H1 (cell line): ENCODE measurements around the gene VWA3B. TPM values are rescaled to one million over a fixed set of nuclear protein-coding genes. Genes with fewer than 3 reads are reported as not detected.
A peak's percentile ranks its signal among the peaks of the same experiment; 100 is the strongest.

Experiments used
- CTCF ChIA-PET: fragments of 300-600 bp; sonication (Branson Sonifier 250); formaldehyde crosslinking; loops from one replicate; lab custom pipeline; 2021; ENCODE audit not compliant: partially characterized antibody; lab: Charles Lee
- POLR2A ChIA-PET: fragments of 300-600 bp; sonication (Branson Sonifier 250); formaldehyde crosslinking; loops from one replicate; lab custom pipeline; 2021; ENCODE audit warnings: inconsistent platforms; ENCODE audit not compliant: partially characterized antibody; lab: Charles Lee
- DNase-seq, 2 experiments: peaks; one replicate each; pipeline versions ENCODE4 v3.0.0 to v3.0.0-alpha.2; 2010 to 2022; ENCODE audit warnings: low spot score in 2 of 2, low read depth in 1 of 2, mixed read lengths in 1 of 2
- FAIRE-seq: peaks from 2 replicates; lab custom pipeline; 2011; peaks lifted over from hg19 to GRCh38; lab: Jason Lieb, UNC
- H2AFZ ChIP-seq: 2 replicates; pipeline ENCODE4 v1.8.1; 2012; ENCODE audit warnings: low read length, inconsistent platforms
- H2AK5ac ChIP-seq: 2 replicates; pipeline ENCODE4 v1.6.1; 2013; ENCODE audit warnings: low read depth, low read length
- H2BK120ac ChIP-seq: replicated peaks from 2 replicates; pipeline ENCODE3; 2013; ENCODE audit warnings: low read depth, low read length, inconsistent platforms
- H2BK12ac ChIP-seq: 2 replicates; pipeline ENCODE4 v1.6.1; 2013; ENCODE audit warnings: low read depth, low read length
- H2BK15ac ChIP-seq: 2 replicates; pipeline ENCODE4 v1.6.1; 2013; ENCODE audit warnings: low read length
- H2BK20ac ChIP-seq: 2 replicates; pipeline ENCODE4 v1.6.1; 2013; ENCODE audit warnings: low read length
- H2BK5ac ChIP-seq: 2 replicates; pipeline ENCODE4 v1.6.1; 2013; ENCODE audit warnings: low read depth, low read length
- H3K14ac ChIP-seq: 2 replicates; pipeline ENCODE4 v1.6.1; 2013; ENCODE audit warnings: inconsistent platforms; ENCODE audit not compliant: insufficient read length
- H3K18ac ChIP-seq: 2 replicates; pipeline ENCODE4 v1.6.1; 2013; ENCODE audit warnings: low read length; ENCODE audit errors: extremely low read depth
- H3K23ac ChIP-seq: 2 replicates; pipeline ENCODE4 v1.6.1; 2013; ENCODE audit warnings: inconsistent platforms; ENCODE audit not compliant: insufficient read length
- H3K23me2 ChIP-seq: 2 replicates; pipeline ENCODE4 v1.6.1; 2013; ENCODE audit warnings: low read depth, low read length
- H3K27ac ChIP-seq: 2 replicates; pipeline ENCODE4 v1.6.1; 2011; ENCODE audit warnings: low read depth, low read length, inconsistent platforms
- H3K27me3 ChIP-seq, 4 experiments: replicated peaks in 1 of 4; 1 replicate in 1 of 4; 2 replicates in 3 of 4; pipeline versions ENCODE4 v1.6.1 to v1.8.1; 2011 to 2013; ENCODE audit warnings: low read length in 3 of 4, mild to moderate bottlenecking in 3 of 4, inconsistent platforms in 2 of 4, mixed read lengths in 2 of 4, moderate library complexity in 1 of 4; ENCODE audit not compliant: control insufficient read depth in 3 of 4, insufficient read depth in 3 of 4; ENCODE audit errors: extremely low read depth in 1 of 4
- H3K36me3 ChIP-seq, 4 experiments: 2 replicates each; pipeline versions ENCODE4 v1.6.1 to v1.8.1; 2011 to 2013; ENCODE audit warnings: mild to moderate bottlenecking in 4 of 4, low read length in 3 of 4, moderate library complexity in 2 of 4, control low read depth in 1 of 4, inconsistent platforms in 1 of 4; ENCODE audit not compliant: insufficient read depth in 4 of 4, control insufficient read depth in 2 of 4
- H3K4ac ChIP-seq: replicated peaks from 2 replicates; pipeline ENCODE3; 2013; ENCODE audit warnings: low read length, low read depth, mixed read lengths, inconsistent platforms; ENCODE audit not compliant: insufficient read length
- H3K4me1 ChIP-seq, 4 experiments: replicated peaks in 1 of 4; 1 replicate in 1 of 4; 2 replicates in 3 of 4; pipeline versions ENCODE4 v1.6.1 to v1.8.1; 2011 to 2013; ENCODE audit warnings: low read length in 3 of 4, inconsistent platforms in 2 of 4, mixed read lengths in 1 of 4; ENCODE audit not compliant: insufficient read depth in 4 of 4, control insufficient read depth in 3 of 4
- H3K4me2 ChIP-seq, 2 experiments: 2 replicates each; pipeline versions ENCODE4 v1.6.1 to v1.8.1; 2011 to 2013; ENCODE audit warnings: low read depth in 2 of 2, low read length in 2 of 2, control low read depth in 1 of 2, inconsistent platforms in 1 of 2, mild to moderate bottlenecking in 1 of 2; ENCODE audit not compliant: insufficient read depth in 1 of 2
- H3K4me3 ChIP-seq, 4 experiments: fragments of 200-600, 300-600 bp in 1 of 4; sonication (generic), shearing (Covaris generic), sonication (Bioruptor Twin) in 1 of 4; 2 replicates each; pipeline versions ENCODE4 v1.5.1 to v1.8.1; 2011 to 2016; ENCODE audit warnings: low read length in 4 of 4, low read depth in 3 of 4, control low read depth in 2 of 4, inconsistent platforms in 2 of 4, mild to moderate bottlenecking in 2 of 4, mixed read lengths in 1 of 4, moderate library complexity in 1 of 4; ENCODE audit not compliant: insufficient read depth in 2 of 4; ENCODE audit errors: extremely low read depth in 1 of 4
- H3K56ac ChIP-seq: replicated peaks from 2 replicates; pipeline ENCODE3; 2013; ENCODE audit warnings: low read depth, mild to moderate bottlenecking, mixed read lengths, low read length, inconsistent platforms; ENCODE audit not compliant: insufficient read length
- H3K79me1 ChIP-seq: 2 replicates; pipeline ENCODE4 v1.6.1; 2013; ENCODE audit warnings: low read depth, low read length, control low read depth
- H3K79me2 ChIP-seq, 2 experiments: 2 replicates each; pipeline versions ENCODE4 v1.6.1 to v1.8.1; 2012 to 2013; ENCODE audit warnings: low read length in 2 of 2, mild to moderate bottlenecking in 2 of 2, inconsistent platforms in 1 of 2; ENCODE audit not compliant: insufficient read depth in 2 of 2, control insufficient read depth in 1 of 2
- H3K9ac ChIP-seq, 4 experiments: replicated peaks in 1 of 4; 1 replicate in 1 of 4; 2 replicates in 3 of 4; pipeline versions ENCODE4 v1.6.1 to v1.8.1; 2011 to 2013; ENCODE audit warnings: low read depth in 3 of 4, low read length in 3 of 4, control low read depth in 2 of 4, mild to moderate bottlenecking in 2 of 4, moderate library complexity in 2 of 4, inconsistent platforms in 1 of 4; ENCODE audit errors: extremely low read depth in 1 of 4
- H3K9me3 ChIP-seq, 2 experiments: 2 replicates each; pipeline versions ENCODE4 v1.6.1 to v1.8.1; 2012 to 2013; ENCODE audit warnings: mild to moderate bottlenecking in 2 of 2, moderate library complexity in 2 of 2, control low read depth in 1 of 2, inconsistent platforms in 1 of 2, low read depth in 1 of 2, low read length in 1 of 2, mixed read lengths in 1 of 2; ENCODE audit not compliant: insufficient read depth in 2 of 2
- H4K20me1 ChIP-seq, 2 experiments: replicated peaks in 1 of 2; 2 replicates each; pipeline versions ENCODE3 to v1.8.1; 2011 to 2013; ENCODE audit warnings: inconsistent platforms in 2 of 2, low read length in 2 of 2, mild to moderate bottlenecking in 1 of 2; ENCODE audit not compliant: insufficient read depth in 2 of 2, control insufficient read depth in 1 of 2
- H4K5ac ChIP-seq: 2 replicates; pipeline ENCODE4 v1.6.1; 2013; ENCODE audit warnings: low read length, low read depth, mixed read lengths, inconsistent platforms; ENCODE audit not compliant: insufficient read length
- H4K8ac ChIP-seq: 2 replicates; pipeline ENCODE4 v1.8.0; 2013; ENCODE audit warnings: mild to moderate bottlenecking, moderate library complexity, low read length, inconsistent platforms; ENCODE audit not compliant: insufficient read depth; ENCODE audit errors: extremely low read depth
- H4K91ac ChIP-seq: replicated peaks from 2 replicates; pipeline ENCODE3; 2013; ENCODE audit warnings: low read length, mixed read lengths, inconsistent platforms; ENCODE audit not compliant: insufficient read length
- BRCA1 ChIP-seq: IDR thresholded peaks from 2 replicates; pipeline ENCODE4 v1.6.1; 2012; ENCODE audit warnings: low read depth, low read length, improper control_type of control experiment
- FOSL1 ChIP-seq: IDR thresholded peaks from 2 replicates; pipeline ENCODE4 v1.6.1; 2011; ENCODE audit warnings: mild to moderate bottlenecking, low read depth, low read length, moderate library complexity; ENCODE audit not compliant: insufficient read depth
- NRF1 ChIP-seq: IDR thresholded peaks from 2 replicates; pipeline ENCODE4 v1.6.1; 2011; ENCODE audit warnings: mild to moderate bottlenecking, low read depth, low read length, improper control_type of control experiment
- RBBP5 ChIP-seq: IDR thresholded peaks from 2 replicates; pipeline ENCODE4 v1.7.1; 2012; ENCODE audit warnings: low read depth, mild to moderate bottlenecking, inconsistent platforms, low read length, moderate library complexity, borderline replicate concordance
- USF2 ChIP-seq: IDR thresholded peaks from 2 replicates; pipeline ENCODE4 v1.6.1; 2011; ENCODE audit warnings: low read length, improper control_type of control experiment
- WGBS, 2 experiments: shearing (Covaris generic) in 1 of 2; methylation state at CpG; one replicate each; pipeline versions ENCODE4 v1.1.6 to v1.1.7; 2013 to 2015; ENCODE audit warnings: low lambda C conversion rate in 2 of 2, mixed read lengths in 2 of 2, inconsistent platforms in 1 of 2, low coverage in 1 of 2, missing lambda C conversion rate in 1 of 2; ENCODE audit not compliant: insufficient replicate concordance in 2 of 2, insufficient coverage in 1 of 2, insufficient read length in 1 of 2; ENCODE audit errors: extremely low coverage in 1 of 2, missing lambda C conversion rate in 1 of 2; 5-methylcytosine and 5-hydroxymethylcytosine counted together
- polyA plus RNA-seq, 7 experiments: library from polyadenylated mRNA; depleted of rRNA in 3 of 7; stranded (reverse) in 5 of 7; unstranded in 2 of 7; fragments of >200 nt in 5 of 7; fragments of 200-250 nt in 2 of 7; gene quantifications; 1 replicate in 5 of 7; 2 replicates in 1 of 7; 4 replicates in 1 of 7; pipeline versions ENCODE4 v1.2.1 to v1.2.3, GENCODE V29; 2011 to 2013; ENCODE audit warnings: missing spikeins in 2 of 7, mixed read lengths in 2 of 7
- total RNA-seq: library from RNA; stranded (reverse); fragmentation: NEBNext Ultra II Directional; extraction: Animal tissue kit (Norgen Biotek cat#: 25700); gene quantifications from 2 replicates; pipeline ENCODE4 v1.2.1, GENCODE V29; 2021

VWA3B gene
- total and polyA plus RNA-seq, 2 of the 8 experiments (the other 6 are each of a cell fraction or from before 2014, with no cell fraction given), result not detected

DNA sequence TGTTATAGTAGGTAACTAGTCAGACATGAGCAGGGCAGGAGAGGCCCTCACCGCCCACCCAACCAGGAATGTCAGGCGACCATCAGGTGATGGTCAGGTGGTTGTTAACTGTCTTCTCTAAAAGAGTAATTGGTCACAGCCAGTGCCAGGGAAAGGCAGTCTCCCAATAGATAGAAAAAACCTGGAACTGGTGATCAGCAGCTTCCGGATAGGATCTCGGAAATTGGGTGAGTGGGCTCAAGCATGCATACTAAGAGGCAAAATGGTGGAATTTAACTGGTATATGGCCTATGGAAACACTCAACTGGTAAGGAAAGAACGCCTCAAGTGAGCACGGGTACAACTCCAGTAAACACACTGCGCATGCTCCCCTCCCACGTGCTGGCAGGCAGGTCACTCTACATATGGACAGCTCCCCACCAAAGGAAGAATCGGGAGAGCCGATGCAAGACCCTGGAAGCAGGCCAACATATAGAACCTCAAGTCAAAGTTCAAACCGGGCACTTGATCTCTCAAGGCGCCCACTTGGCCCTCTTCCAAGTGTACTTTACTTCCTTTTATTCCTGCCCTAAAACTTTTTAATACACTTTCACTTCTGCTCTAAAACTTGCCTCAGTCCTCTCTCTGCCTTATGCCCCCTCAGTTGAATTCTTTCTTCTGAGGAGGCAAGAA, 47.7 kb upstream of the VWA3B start:
- Histone ChIP-seq H3K79me1 (no peaks in the 10 kb centered on the region), H3K9ac (no peak overlapping the region), H4K5ac (no peak overlapping the region), H4K8ac (no peak overlapping the region), H3K27me3 (no peaks in the 10 kb centered on the region), H2BK120ac (no peak overlapping the region), H4K20me1 (no peaks in the 10 kb centered on the region), H2BK20ac (no peak overlapping the region), H2AFZ (no peak overlapping the region), H3K9me3 (no peaks in the 10 kb centered on the region), H3K23ac (no peak overlapping the region), H3K23me2 (no peaks in the 10 kb centered on the region), H3K4ac (no peak overlapping the region), H3K4me3 (no peak overlapping the region), H3K14ac (no peak overlapping the region), H3K4me1 (peaks cover 0 to 6% (median under 1%) of the 10 kb centered on the region in 4 experiments; a peak in 3 of 7 replicates), H2BK15ac (no peak overlapping the region), H2BK5ac (no peak overlapping the region), H2AK5ac (no peak overlapping the region), H3K4me2 (no peak overlapping the region), H2BK12ac (no peak overlapping the region), H3K79me2 (no peaks in the 10 kb centered on the region)
- WGBS, 2 experiments, result 87% methylated on average over 12 of the region's 12 CpGs; no CpG with 5 or more reads in 1 of the 2 experiments
- DNase-seq (peak in 1 of 2 experiments; percentile 13), FAIRE-seq (no peak)
- TF ChIP-seq BRCA1, result no peak
- no peak for TF ChIP-seq NRF1
- TF ChIP-seq RBBP5, result no peak
- TF ChIP-seq USF2, result no peak
- TF ChIP-seq FOSL1, result no peak
- TF ChIP-seq, all 59 proteins: peak for 0
- Histone ChIP-seq H3K56ac (no peak overlapping the region), H3K18ac (no peak overlapping the region), H4K91ac (no peak overlapping the region), H3K36me3 (no peaks in the 10 kb centered on the region), H3K27ac (no peak overlapping the region)
- ChIA-PET CTCF (interaction anchor here (1.6 to 4.1 kb wide), 3 partner anchors 14 to 137 kb away, joined by 4 to 13 read pairs (median 6); no protein-coding TSS in a partner anchor), POLR2A (no interaction called here)
